Measurements from ENCODE around the gene PARP12. TPM values are rescaled to one million over a fixed set of nuclear protein-coding genes. Genes with fewer than 3 reads are reported as not detected.

PARP12 gene
- total RNA-seq, 2 donors from 2014 or later, result 21.9 to 46.4 TPM

GRCh38 chr7:140023728-140024127, 39.0 kb downstream of the PARP12 start:
- Histone ChIP-seq H3K27me3 (replicated peaks; ENCODE audit: insufficient read depth) (no peaks in the 10 kb centered on the region), H3K36me3 (no peaks in the 10 kb centered on the region), H3K4me3 (no peak overlapping the region), H3K9me3 (no peaks in the 10 kb centered on the region), H3K27ac (peak overlapping the region; percentile 54 to 72), H3K4me1 (replicated peaks) (peaks cover 10% of the 10 kb centered on the region)
- WGBS, result 85% methylated on average over 6 of the region's 6 CpGs
- DNase-seq (ENCODE audit: low spot score), result no peak
- intact Hi-C loops (cut with DNase I), result no loop called here
- TF ChIP-seq POLR2A (IDR thresholded peaks at IDR 0.05) (no peak), POLR2AphosphoS5 (IDR thresholded peaks at IDR 0.05) (no peak)
- TF ChIP-seq, protein P1, sequence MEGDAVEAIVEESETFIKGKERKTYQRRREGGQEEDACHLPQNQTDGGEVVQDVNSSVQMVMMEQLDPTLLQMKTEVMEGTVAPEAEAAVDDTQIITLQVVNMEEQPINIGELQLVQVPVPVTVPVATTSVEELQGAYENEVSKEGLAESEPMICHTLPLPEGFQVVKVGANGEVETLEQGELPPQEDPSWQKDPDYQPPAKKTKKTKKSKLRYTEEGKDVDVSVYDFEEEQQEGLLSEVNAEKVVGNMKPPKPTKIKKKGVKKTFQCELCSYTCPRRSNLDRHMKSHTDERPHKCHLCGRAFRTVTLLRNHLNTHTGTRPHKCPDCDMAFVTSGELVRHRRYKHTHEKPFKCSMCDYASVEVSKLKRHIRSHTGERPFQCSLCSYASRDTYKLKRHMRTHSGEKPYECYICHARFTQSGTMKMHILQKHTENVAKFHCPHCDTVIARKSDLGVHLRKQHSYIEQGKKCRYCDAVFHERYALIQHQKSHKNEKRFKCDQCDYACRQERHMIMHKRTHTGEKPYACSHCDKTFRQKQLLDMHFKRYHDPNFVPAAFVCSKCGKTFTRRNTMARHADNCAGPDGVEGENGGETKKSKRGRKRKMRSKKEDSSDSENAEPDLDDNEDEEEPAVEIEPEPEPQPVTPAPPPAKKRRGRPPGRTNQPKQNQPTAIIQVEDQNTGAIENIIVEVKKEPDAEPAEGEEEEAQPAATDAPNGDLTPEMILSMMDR (IDR thresholded peaks at IDR 0.05), result no peak

- peak overlapping the region in 1 of 2 donors; percentile 72 for H3K27ac ChIP-seq
- H3K4me1 ChIP-seq (replicated peaks), result peaks cover 4% of the 10 kb centered on the region
- no peaks in the 10 kb centered on the region for H3K27me3 ChIP-seq (replicated peaks; ENCODE audit: insufficient read depth)
- no peak overlapping the region for H3K4me3 ChIP-seq
- 72% methylated on average over 7 of the region's 7 CpGs for WGBS
- no peaks in the 10 kb centered on the region for H3K36me3 ChIP-seq
- intact Hi-C loops (cut with DNase I), result no loop called here
- no peaks in the 10 kb centered on the region for H3K9me3 ChIP-seq
- TF ChIP-seq POLR2A (IDR thresholded peaks at IDR 0.05), result no peak
- TF ChIP-seq, protein P1 (IDR thresholded peaks at IDR 0.05), result no peak
- peak; percentile 49 for TF ChIP-seq POLR2AphosphoS5 (IDR thresholded peaks at IDR 0.05)
- peak; percentile 65 for DNase-seq (ENCODE audit: low spot score)
Observed at GRCh38 chr7:140022582-140023211, 40.1 kb downstream of the PARP12 start.

DNA sequence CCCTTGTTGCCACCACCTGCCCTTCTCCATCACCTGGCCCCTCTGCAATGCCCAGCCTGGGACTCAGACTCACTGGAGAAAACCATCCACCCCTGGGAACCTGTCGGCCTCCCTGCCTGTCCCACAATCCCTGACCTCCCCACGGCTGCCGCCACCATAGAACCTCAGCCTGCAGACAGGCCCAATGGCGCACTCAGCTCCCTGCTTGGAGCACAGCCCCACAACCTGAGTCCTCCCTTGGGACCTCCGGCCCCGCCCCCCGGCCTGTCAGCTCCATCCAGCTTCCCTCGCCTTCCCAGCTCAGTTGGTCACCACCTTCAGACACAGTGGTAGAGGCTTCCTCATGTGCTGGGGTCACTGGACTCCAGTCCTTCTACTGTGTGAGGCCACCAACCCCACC, 41.1 kb downstream of the PARP12 start:
- no peak for TF ChIP-seq POLR2A (IDR thresholded peaks at IDR 0.05)
- TF ChIP-seq POLR2AphosphoS5 (IDR thresholded peaks at IDR 0.05), result no peak
- TF ChIP-seq, protein P1 (IDR thresholded peaks at IDR 0.05), result no peak
- no peak for DNase-seq (ENCODE audit: low spot score)
- WGBS, result 98% methylated on average over 8 of the region's 8 CpGs
- H3K4me3 ChIP-seq, result no peak overlapping the region
- no peaks in the 10 kb centered on the region for H3K36me3 ChIP-seq
- H3K27me3 ChIP-seq (replicated peaks; ENCODE audit: insufficient read depth), result no peaks in the 10 kb centered on the region
- intact Hi-C loops (cut with DNase I), result no loop called here
- H3K9me3 ChIP-seq, result no peaks in the 10 kb centered on the region
- H3K27ac ChIP-seq, result no peak overlapping the region
- H3K4me1 ChIP-seq (replicated peaks), result peaks cover 4% of the 10 kb centered on the region

- TF ChIP-seq POLR2A (IDR thresholded peaks at IDR 0.05) (no peak), POLR2AphosphoS5 (IDR thresholded peaks at IDR 0.05) (no peak)
- TF ChIP-seq, protein P1 (IDR thresholded peaks at IDR 0.05), result no peak
- Histone ChIP-seq H3K9me3 (no peaks in the 10 kb centered on the region), H3K27ac (no peak overlapping the region), H3K4me3 (no peak overlapping the region), H3K4me1 (replicated peaks) (peaks cover 4% of the 10 kb centered on the region), H3K36me3 (no peaks in the 10 kb centered on the region), H3K27me3 (replicated peaks; ENCODE audit: insufficient read depth) (no peaks in the 10 kb centered on the region)
- intact Hi-C loops (cut with DNase I), result no loop called here
- 73% methylated on average over 3 of the region's 3 CpGs for WGBS
- DNase-seq (ENCODE audit: low spot score), result no peak
Observed at GRCh38 chr7:140019606-140020005, 43.1 kb downstream of the PARP12 start.

GRCh38 chr7:140019172-140019571, 43.6 kb downstream of the PARP12 start:
- intact Hi-C loops (cut with DNase I), result no loop called here
- H3K27me3 ChIP-seq (replicated peaks; ENCODE audit: insufficient read depth), result no peaks in the 10 kb centered on the region
- H3K36me3 ChIP-seq, result no peaks in the 10 kb centered on the region
- H3K4me1 ChIP-seq (replicated peaks), result peaks cover 4% of the 10 kb centered on the region
- no peaks in the 10 kb centered on the region for H3K9me3 ChIP-seq
- no peak overlapping the region for H3K4me3 ChIP-seq
- TF ChIP-seq, protein P1 (IDR thresholded peaks at IDR 0.05), result no peak
- TF ChIP-seq POLR2A (IDR thresholded peaks at IDR 0.05) (no peak), POLR2AphosphoS5 (IDR thresholded peaks at IDR 0.05) (no peak)
- WGBS, result 58% methylated on average over 11 of the region's 11 CpGs
- no peak overlapping the region for H3K27ac ChIP-seq
- no peak for DNase-seq (ENCODE audit: low spot score)

Data from prostate gland (tissue), 2 donors.